Keratinocyte (primary cell): ENCODE data around the gene CES5A. TPM values are rescaled to one million over a fixed set of nuclear protein-coding genes. Genes with fewer than 3 reads are reported as not detected.

Experiments used
- DNase-seq: peaks from one replicate; pipeline ENCODE4 v3.0.0-alpha.2; 2011; ENCODE audit warnings: low read depth, missing footprints, low spot score
- FAIRE-seq: peaks from 2 replicates; lab custom pipeline; 2011; peaks lifted over from hg19 to GRCh38; lab: Jason Lieb, UNC
- H2AFZ ChIP-seq: 2 replicates; pipeline ENCODE4 v1.6.0; 2012; ENCODE audit warnings: low read length, control low read depth, inconsistent platforms; ENCODE audit not compliant: control insufficient read depth
- H3K27ac ChIP-seq: 2 replicates; pipeline ENCODE4 v1.5.1; 2011; ENCODE audit warnings: low read length; ENCODE audit not compliant: control insufficient read depth, insufficient read depth
- H3K27me3 ChIP-seq: 3 replicates; pipeline ENCODE4 v1.6.0; 2011; ENCODE audit warnings: low read length; ENCODE audit not compliant: control insufficient read depth, insufficient read depth; ENCODE audit errors: extremely low read depth
- H3K36me3 ChIP-seq, 2 experiments: 2 replicates in 1 of 2; 3 replicates in 1 of 2; pipeline ENCODE4 v1.5.1; 2011; ENCODE audit warnings: low read length in 2 of 2, mild to moderate bottlenecking in 1 of 2; ENCODE audit not compliant: control insufficient read depth in 2 of 2, insufficient read depth in 2 of 2; ENCODE audit errors: extremely low read depth in 1 of 2
- H3K4me1 ChIP-seq: 3 replicates; pipeline ENCODE4 v1.5.1; 2011; ENCODE audit warnings: low read length; ENCODE audit not compliant: control insufficient read depth, insufficient read depth; ENCODE audit errors: extremely low read depth
- H3K4me2 ChIP-seq: 3 replicates; pipeline ENCODE4 v1.6.0; 2011; ENCODE audit warnings: low read depth, low read length; ENCODE audit not compliant: control insufficient read depth, insufficient read depth; ENCODE audit errors: extremely low read depth
- H3K4me3 ChIP-seq, 3 experiments: fragments of 200-600 bp in 1 of 3; sonication (generic) in 1 of 3; 2 replicates in 2 of 3; 3 replicates in 1 of 3; pipeline ENCODE4 v1.5.1; 2011 to 2016; ENCODE audit warnings: low read length in 3 of 3, mild to moderate bottlenecking in 3 of 3, control low read depth in 2 of 3, inconsistent platforms in 1 of 3, low read depth in 1 of 3, mixed read lengths in 1 of 3, mixed run types in 1 of 3, moderate library complexity in 1 of 3; ENCODE audit not compliant: control insufficient read depth in 2 of 3, insufficient read depth in 2 of 3; ENCODE audit errors: extremely low read depth in 1 of 3
- H3K79me2 ChIP-seq: 2 replicates; pipeline ENCODE4 v1.6.0; 2012; ENCODE audit warnings: low read length; ENCODE audit not compliant: control insufficient read depth, insufficient read depth
- H3K9ac ChIP-seq: 3 replicates; pipeline ENCODE4 v1.6.0; 2011; ENCODE audit warnings: low read length; ENCODE audit not compliant: control insufficient read depth, insufficient read depth; ENCODE audit errors: extremely low read depth
- H3K9me1 ChIP-seq: 3 replicates; pipeline ENCODE4 v1.6.0; 2011; ENCODE audit warnings: low read length; ENCODE audit not compliant: control insufficient read depth, insufficient read depth; ENCODE audit errors: extremely low read depth
- H3K9me3 ChIP-seq: 2 replicates; pipeline ENCODE4 v1.5.1; 2012; ENCODE audit warnings: low read depth, low read length; ENCODE audit not compliant: control insufficient read depth
- H4K20me1 ChIP-seq: 3 replicates; pipeline ENCODE4 v1.6.0; 2011; ENCODE audit warnings: low read length; ENCODE audit not compliant: control insufficient read depth, insufficient read depth; ENCODE audit errors: extremely low read depth
- EZH2 ChIP-seq: IDR thresholded peaks from one replicate; pipeline ENCODE4 v1.6.1; 2012; ENCODE audit warnings: inconsistent platforms, mild to moderate bottlenecking, low read length, moderate library complexity
- dilution Hi-C: fragments of 300-500 bp; cut with MboI; formaldehyde crosslinking; loops from one replicate; pipeline ENCODE4 v1.7.0; 2020; ENCODE audit warnings: low sequenced_read_pairs; ENCODE audit not compliant: extremely low pct_ligation_motif_present
- polyA plus RNA-seq, 5 experiments: library from polyadenylated mRNA; depleted of rRNA in 3 of 5; stranded (reverse) in 3 of 5; stranded (forward) in 1 of 5; unstranded in 1 of 5; fragments of >200 nt; gene quantifications; 1 replicate in 1 of 5; 2 replicates in 3 of 5; 3 replicates in 1 of 5; pipeline versions ENCODE4 v1.2.1 to v1.2.3, GENCODE V29; 2011 to 2012; ENCODE audit warnings: missing spikeins in 2 of 5, low read depth in 1 of 5, low replicate concordance in 1 of 5
- TF ChIP-seq, protein P1 (sequence below), 3 experiments: IDR thresholded peaks in 1 of 3; conservative IDR thresholded peaks in 1 of 3; optimal IDR thresholded peaks in 1 of 3; 2 replicates in 2 of 3; 3 replicates in 1 of 3; pipeline versions ENCODE3 to v1.5.1; 2011; ENCODE audit warnings: low read length in 3 of 3, mild to moderate bottlenecking in 3 of 3, moderate library complexity in 2 of 3, control low read depth in 1 of 3, inconsistent platforms in 1 of 3; ENCODE audit not compliant: insufficient read depth in 2 of 3; ENCODE audit errors: extremely low read depth in 1 of 3

CES5A gene
- polyA plus RNA-seq, 1 donor (not counting 4 experiments of a cell fraction or from before 2014, with no cell fraction given) = not detected

DNA sequence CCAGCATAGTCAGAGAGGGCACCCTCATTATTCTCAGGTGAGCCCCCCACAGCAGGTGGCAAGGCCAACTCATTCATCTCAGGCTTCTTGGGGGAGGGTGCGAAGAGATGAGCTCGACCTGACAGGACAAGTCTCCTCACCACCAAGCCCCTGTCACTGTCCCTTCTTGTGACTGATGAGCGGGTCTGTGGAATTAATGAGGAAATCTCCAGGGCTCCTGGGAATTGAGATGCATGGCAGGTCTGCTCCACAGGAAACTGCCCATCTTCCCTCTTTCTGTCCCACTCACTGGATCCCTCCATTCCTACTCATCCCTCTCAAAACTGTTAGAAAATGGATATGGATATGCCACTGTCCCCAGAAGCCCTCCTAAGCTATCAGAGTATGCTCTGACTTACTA lies 32.5 kb upstream of the CES5A start:
- dilution Hi-C loops = no loop called here
- H4K20me1 ChIP-seq = no peaks in the 10 kb centered on the region
- no peak overlapping the region for H3K9ac ChIP-seq
- H3K27ac ChIP-seq = no peak overlapping the region
- DNase-seq (no peak), FAIRE-seq (no peak)
- H3K36me3 ChIP-seq = no peaks in the 10 kb centered on the region
- no peak overlapping the region for H2AFZ ChIP-seq
- H3K27me3 ChIP-seq = no peaks in the 10 kb centered on the region
- H3K9me1 ChIP-seq = no peaks in the 10 kb centered on the region
- H3K4me3 ChIP-seq = no peak overlapping the region
- no peaks in the 10 kb centered on the region for H3K4me1 ChIP-seq
- TF ChIP-seq, protein P1, sequence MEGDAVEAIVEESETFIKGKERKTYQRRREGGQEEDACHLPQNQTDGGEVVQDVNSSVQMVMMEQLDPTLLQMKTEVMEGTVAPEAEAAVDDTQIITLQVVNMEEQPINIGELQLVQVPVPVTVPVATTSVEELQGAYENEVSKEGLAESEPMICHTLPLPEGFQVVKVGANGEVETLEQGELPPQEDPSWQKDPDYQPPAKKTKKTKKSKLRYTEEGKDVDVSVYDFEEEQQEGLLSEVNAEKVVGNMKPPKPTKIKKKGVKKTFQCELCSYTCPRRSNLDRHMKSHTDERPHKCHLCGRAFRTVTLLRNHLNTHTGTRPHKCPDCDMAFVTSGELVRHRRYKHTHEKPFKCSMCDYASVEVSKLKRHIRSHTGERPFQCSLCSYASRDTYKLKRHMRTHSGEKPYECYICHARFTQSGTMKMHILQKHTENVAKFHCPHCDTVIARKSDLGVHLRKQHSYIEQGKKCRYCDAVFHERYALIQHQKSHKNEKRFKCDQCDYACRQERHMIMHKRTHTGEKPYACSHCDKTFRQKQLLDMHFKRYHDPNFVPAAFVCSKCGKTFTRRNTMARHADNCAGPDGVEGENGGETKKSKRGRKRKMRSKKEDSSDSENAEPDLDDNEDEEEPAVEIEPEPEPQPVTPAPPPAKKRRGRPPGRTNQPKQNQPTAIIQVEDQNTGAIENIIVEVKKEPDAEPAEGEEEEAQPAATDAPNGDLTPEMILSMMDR (optimal IDR thresholded peaks at IDR 0.05 in 1 of 3, IDR thresholded peaks at IDR 0.05 in 1 of 3, conservative IDR thresholded peaks at IDR 0.05 in 1 of 3; ENCODE audit: extremely low read depth in 1 of 3, insufficient read depth in 2 of 3, low read length in 3 of 3) = no peak
- no peak for TF ChIP-seq EZH2
- no peak overlapping the region for H3K4me2 ChIP-seq
- H3K79me2 ChIP-seq = no peaks in the 10 kb centered on the region
- no peaks in the 10 kb centered on the region for H3K9me3 ChIP-seq

DNA sequence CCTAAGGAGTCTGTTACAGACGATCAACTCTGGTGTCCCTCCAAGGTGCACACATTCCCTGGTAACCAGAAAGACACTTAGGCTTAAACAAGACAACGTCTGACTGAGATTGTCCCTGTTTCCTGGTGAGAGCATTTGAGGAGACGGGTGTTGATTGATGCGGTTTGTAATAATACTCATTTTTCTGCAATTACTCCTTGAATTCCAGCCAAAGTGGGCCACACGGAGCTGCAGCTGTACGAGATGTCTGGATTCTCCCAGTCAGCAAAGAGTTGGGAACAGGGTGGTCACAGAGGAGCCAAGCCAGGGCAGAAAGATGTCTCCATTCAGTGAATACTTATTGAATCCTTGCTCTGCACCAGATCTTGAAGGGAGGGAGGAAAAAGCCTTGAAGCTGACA lies 30.9 kb upstream of the CES5A start:
- Histone ChIP-seq H3K9me3 (no peaks in the 10 kb centered on the region), H3K27ac (no peak overlapping the region), H3K4me1 (no peaks in the 10 kb centered on the region), H3K4me2 (no peak overlapping the region), H3K79me2 (no peaks in the 10 kb centered on the region), H2AFZ (no peak overlapping the region), H3K4me3 (no peak overlapping the region), H3K9ac (no peak overlapping the region), H3K9me1 (no peaks in the 10 kb centered on the region), H3K36me3 (no peaks in the 10 kb centered on the region), H3K27me3 (no peaks in the 10 kb centered on the region), H4K20me1 (no peaks in the 10 kb centered on the region)
- dilution Hi-C loops = no loop called here
- TF ChIP-seq, protein P1 (optimal IDR thresholded peaks at IDR 0.05 in 1 of 3, IDR thresholded peaks at IDR 0.05 in 1 of 3, conservative IDR thresholded peaks at IDR 0.05 in 1 of 3; ENCODE audit: extremely low read depth in 1 of 3, insufficient read depth in 2 of 3, low read length in 3 of 3) = no peak
- no peak for TF ChIP-seq EZH2
- DNase-seq (no peak), FAIRE-seq (no peak)
